ENCODE data around the gene CAB39.

DNA sequence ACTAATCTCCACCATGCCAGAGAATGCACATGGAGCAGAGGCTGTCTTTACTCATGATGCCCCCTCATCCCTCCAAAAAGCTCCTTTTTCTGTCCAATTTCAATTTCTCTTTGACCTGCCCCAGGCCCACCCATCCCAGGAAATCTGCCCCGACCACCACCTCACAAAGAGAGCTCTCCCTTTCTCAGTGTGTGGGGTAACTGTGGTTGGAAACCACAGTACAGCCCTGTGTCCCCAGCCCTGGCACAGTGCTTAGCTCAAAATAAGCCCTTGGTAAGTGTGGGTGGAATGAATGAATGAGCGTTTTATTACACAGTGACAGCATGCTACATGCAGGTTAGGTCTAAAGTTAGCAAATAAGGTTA, 43.7 kb upstream of the CAB39 start:
- TF ChIP-seq CTCF (IDR thresholded peaks at IDR 0.05): no peak
- no peak for TF ChIP-seq POLR2A (IDR thresholded peaks at IDR 0.05)
